ENCODE results near the gene RUNX2.
"Not testable (repeated sequence)": the region's sequence is repeated elsewhere in the genome, so short reads cannot be mapped to it uniquely, and the experiment has no call there.

Gene RUNX2

GRCh38 chr6:45667766-45668165 lies 339.6 kb downstream of the RUNX2 start:
- in situ Hi-C loops (cut with HindIII; ENCODE audit: low pct_ligation_motif_present, low sequenced_read_pairs), result no loop called here
- DNase-seq, result no peak
- no peak overlapping the region for H3K27ac ChIP-seq
- no peaks in the 10 kb centered on the region for H3K36me3 ChIP-seq (replicated peaks)
- no peak overlapping the region for H3K4me3 ChIP-seq (ENCODE audit: low read depth, low read length)
- TF ChIP-seq CTCF (IDR thresholded peaks at IDR 0.05; ENCODE audit: low read depth, low read length, missing control alignments), result no peak
- no peaks in the 10 kb centered on the region for H3K27me3 ChIP-seq (replicated peaks)

GRCh38 chr6:45668705-45669104 lies 340.6 kb downstream of the RUNX2 start:
- no peaks in the 10 kb centered on the region for H3K36me3 ChIP-seq (replicated peaks)
- TF ChIP-seq CTCF (IDR thresholded peaks at IDR 0.05; ENCODE audit: low read depth, low read length, missing control alignments), result no peak
- in situ Hi-C loops (cut with HindIII; ENCODE audit: low pct_ligation_motif_present, low sequenced_read_pairs), result no loop called here
- H3K27me3 ChIP-seq (replicated peaks), result no peaks in the 10 kb centered on the region
- H3K27ac ChIP-seq, result no peak overlapping the region
- no peak overlapping the region for H3K4me3 ChIP-seq (ENCODE audit: low read depth, low read length)
- DNase-seq, result no peak

- DNase-seq; H3K36me3 ChIP-seq (replicated peaks); in situ Hi-C loops (cut with HindIII; ENCODE audit: low pct_ligation_motif_present, low sequenced_read_pairs); H3K27me3 ChIP-seq (replicated peaks); H3K4me3 ChIP-seq (ENCODE audit: low read depth, low read length); H3K27ac ChIP-seq: not testable (repeated sequence)
These were observed 345.0 kb downstream of the RUNX2 start for GRCh38 chr6:45673167-45673566.

- H3K27me3 ChIP-seq (replicated peaks); H3K4me3 ChIP-seq (ENCODE audit: low read depth, low read length); H3K36me3 ChIP-seq (replicated peaks); in situ Hi-C loops (cut with HindIII; ENCODE audit: low pct_ligation_motif_present, low sequenced_read_pairs); H3K27ac ChIP-seq; DNase-seq: not testable (repeated sequence)
These were observed 347.0 kb downstream of the RUNX2 start for GRCh38 chr6:45675166-45675565.

GRCh38 chr6:45675634-45676033 lies 347.5 kb downstream of the RUNX2 start:
- H3K27me3 ChIP-seq (replicated peaks), result no peaks in the 10 kb centered on the region
- in situ Hi-C loops (cut with HindIII; ENCODE audit: low pct_ligation_motif_present, low sequenced_read_pairs), result no loop called here
- no peaks in the 10 kb centered on the region for H3K36me3 ChIP-seq (replicated peaks)
- no peak for TF ChIP-seq CTCF (IDR thresholded peaks at IDR 0.05; ENCODE audit: low read depth, low read length, missing control alignments)
- H3K4me3 ChIP-seq (ENCODE audit: low read depth, low read length), result no peak overlapping the region
- H3K27ac ChIP-seq, result no peak overlapping the region
- no peak for DNase-seq

- Histone ChIP-seq H3K27me3 (replicated peaks) (no peaks in the 10 kb centered on the region), H3K4me3 (ENCODE audit: low read depth, low read length) (no peak overlapping the region), H3K36me3 (replicated peaks) (no peaks in the 10 kb centered on the region), H3K27ac (peak overlapping the region; percentile 60)
- in situ Hi-C loops (cut with HindIII; ENCODE audit: low pct_ligation_motif_present, low sequenced_read_pairs), result no loop called here
- no peak for DNase-seq
- TF ChIP-seq CTCF (IDR thresholded peaks at IDR 0.05; ENCODE audit: low read depth, low read length, missing control alignments), result no peak
These were observed 348.2 kb downstream of the RUNX2 start for GRCh38 chr6:45676380-45676779.

- no peak for TF ChIP-seq CTCF (IDR thresholded peaks at IDR 0.05; ENCODE audit: low read depth, low read length, missing control alignments)
- peak; percentile 86 for DNase-seq
- in situ Hi-C loops (cut with HindIII; ENCODE audit: low pct_ligation_motif_present, low sequenced_read_pairs), result no loop called here
- Histone ChIP-seq H3K27me3 (replicated peaks) (no peaks in the 10 kb centered on the region), H3K36me3 (replicated peaks) (no peaks in the 10 kb centered on the region), H3K4me3 (ENCODE audit: low read depth, low read length) (no peak overlapping the region), H3K27ac (peak overlapping the region; percentile 60)
These were observed 349.5 kb downstream of the RUNX2 start for GRCh38 chr6:45677381-45678284.
